ENCODE results near the gene CDC42BPA. TPM values are rescaled to one million over a fixed set of nuclear protein-coding genes. Genes with fewer than 3 reads are reported as not detected.

The CDC42BPA gene
- total and polyA plus RNA-seq, 3 experiments from 2014 or later = 0.42 to 0.72 (median 0.44) TPM

- no peak overlapping the region for H3K4me3 Mint-ChIP-seq
- H3K27me3 ChIP-seq (ENCODE audit: insufficient read depth, low read length, poor library complexity, severe bottlenecking) = peaks cover 6% of the 10 kb centered on the region
Observed at GRCh38 chr1:227325156-227325555, 6.9 kb upstream of the CDC42BPA start.

GRCh38 chr1:227323967-227324268 lies 5.6 kb upstream of the CDC42BPA start:
- Mint-ChIP-seq H3K27me3 (peaks cover 27 to 60% of the 10 kb centered on the region in 2 donors), H3K4me3 (no peak overlapping the region)
- POLR2A ChIA-PET = no interaction called here

More at GRCh38 chr1:227325156-227325555, 6.9 kb upstream of the CDC42BPA start:
- H3K9me3 ChIP-seq (ENCODE audit: low read length) = no peaks in the 10 kb centered on the region
- H3K4me3 ChIP-seq (ENCODE audit: low read length) = no peak overlapping the region
- no peak overlapping the region for H3K27ac ChIP-seq (ENCODE audit: low read depth, low read length)
- ChIA-PET POLR2A (no interaction called here), CTCF (no interaction called here)
- no peaks in the 10 kb centered on the region for H3K4me1 ChIP-seq (ENCODE audit: insufficient read depth, low read length)
- no peak for DNase-seq
- Mint-ChIP-seq H3K27me3 (peaks cover 20 to 53% of the 10 kb centered on the region in 2 donors), H3K27ac (no peak overlapping the region), H3K9me3 (peaks cover 0 to 8% (median 7%) of the 10 kb centered on the region in 5 donors), H3K36me3 (peaks cover 0 to 3% (median 0%) of the 10 kb centered on the region in 3 donors), H3K4me1 (no peaks in the 10 kb centered on the region)
- H3K36me3 ChIP-seq (ENCODE audit: insufficient read depth, low read length) = no peaks in the 10 kb centered on the region

GRCh38 chr1:227323171-227323966 lies 5.1 kb upstream of the CDC42BPA start:
- H3K4me3 Mint-ChIP-seq = peak overlapping the region in 1 of 7 donors; percentile 8
- Histone ChIP-seq H3K27me3 (ENCODE audit: insufficient read depth, low read length, poor library complexity, severe bottlenecking) (peaks cover 11% of the 10 kb centered on the region), H3K4me3 (ENCODE audit: low read length) (no peak overlapping the region), H3K9me3 (ENCODE audit: low read length) (no peaks in the 10 kb centered on the region), H3K4me1 (ENCODE audit: insufficient read depth, low read length) (no peaks in the 10 kb centered on the region), H3K36me3 (ENCODE audit: insufficient read depth, low read length) (no peaks in the 10 kb centered on the region), H3K27ac (ENCODE audit: low read depth, low read length) (no peak overlapping the region)
- no peak overlapping the region for H3K27ac Mint-ChIP-seq
- peaks cover 27 to 60% of the 10 kb centered on the region in 2 donors for H3K27me3 Mint-ChIP-seq
- ChIA-PET CTCF (no interaction called here), POLR2A (no interaction called here)
- peaks cover 0 to 3% (median 0%) of the 10 kb centered on the region in 3 donors for H3K36me3 Mint-ChIP-seq
- no peak for DNase-seq
- peaks cover 0 to 4% (median 0%) of the 10 kb centered on the region in 3 donors for H3K4me1 Mint-ChIP-seq
- peaks cover 0 to 8% (median 7%) of the 10 kb centered on the region in 5 donors for H3K9me3 Mint-ChIP-seq

More at GRCh38 chr1:227323967-227324268, 5.6 kb upstream of the CDC42BPA start:
- H3K4me1 ChIP-seq (ENCODE audit: insufficient read depth, low read length) = no peaks in the 10 kb centered on the region
- no peak for DNase-seq
- Mint-ChIP-seq H3K4me1 (peaks cover 0 to 3% (median 0%) of the 10 kb centered on the region in 3 donors), H3K9me3 (peaks cover 0 to 8% (median 7%) of the 10 kb centered on the region in 5 donors), H3K36me3 (peaks cover 0 to 3% (median 0%) of the 10 kb centered on the region in 3 donors), H3K27ac (no peak overlapping the region)
- no peaks in the 10 kb centered on the region for H3K36me3 ChIP-seq (ENCODE audit: insufficient read depth, low read length)
- H3K4me3 ChIP-seq (ENCODE audit: low read length) = no peak overlapping the region
- no peak overlapping the region for H3K27ac ChIP-seq (ENCODE audit: low read depth, low read length)
- no peaks in the 10 kb centered on the region for H3K9me3 ChIP-seq (ENCODE audit: low read length)
- peaks cover 9% of the 10 kb centered on the region for H3K27me3 ChIP-seq (ENCODE audit: insufficient read depth, low read length, poor library complexity, severe bottlenecking)
- CTCF ChIA-PET = no interaction called here

GRCh38 chr1:227322376-227322775 lies 4.1 kb upstream of the CDC42BPA start:
- POLR2A ChIA-PET = no interaction called here
- H3K27me3 ChIP-seq (ENCODE audit: insufficient read depth, low read length, poor library complexity, severe bottlenecking) = peaks cover 15% of the 10 kb centered on the region
- H3K9me3 Mint-ChIP-seq = peaks cover 0 to 8% (median 7%) of the 10 kb centered on the region in 5 donors
- CTCF ChIA-PET = no interaction called here
- DNase-seq = no peak
- no peaks in the 10 kb centered on the region for H3K36me3 ChIP-seq (ENCODE audit: insufficient read depth, low read length)
- no peak overlapping the region for H3K4me3 Mint-ChIP-seq
- H3K27ac Mint-ChIP-seq = no peak overlapping the region
- H3K27ac ChIP-seq (ENCODE audit: low read depth, low read length) = no peak overlapping the region
- peaks cover 31 to 63% of the 10 kb centered on the region in 2 donors for H3K27me3 Mint-ChIP-seq
- H3K4me1 ChIP-seq (ENCODE audit: insufficient read depth, low read length) = peaks cover 4% of the 10 kb centered on the region
- no peak overlapping the region for H3K4me3 ChIP-seq (ENCODE audit: low read length)
- peaks cover 3 to 8% (median 3%) of the 10 kb centered on the region in 3 donors for H3K4me1 Mint-ChIP-seq
- H3K36me3 Mint-ChIP-seq = peaks cover 0 to 3% (median 0%) of the 10 kb centered on the region in 3 donors
- H3K9me3 ChIP-seq (ENCODE audit: low read length) = no peaks in the 10 kb centered on the region

- DNase-seq = no peak
- Histone ChIP-seq H3K9me3 (ENCODE audit: low read length) (no peaks in the 10 kb centered on the region), H3K36me3 (ENCODE audit: insufficient read depth, low read length) (no peaks in the 10 kb centered on the region), H3K27ac (ENCODE audit: low read depth, low read length) (no peak overlapping the region), H3K27me3 (ENCODE audit: insufficient read depth, low read length, poor library complexity, severe bottlenecking) (peaks cover 23% of the 10 kb centered on the region), H3K4me1 (ENCODE audit: insufficient read depth, low read length) (peaks cover 5% of the 10 kb centered on the region), H3K4me3 (ENCODE audit: low read length) (no peak overlapping the region)
- CTCF ChIA-PET = no interaction called here
- Mint-ChIP-seq H3K9me3 (peaks cover 3 to 14% (median 7%) of the 10 kb centered on the region in 5 donors), H3K4me3 (peak overlapping the region in 1 of 7 donors; percentile 11), H3K36me3 (peaks cover 0 to 3% (median 0%) of the 10 kb centered on the region in 3 donors), H3K27ac (no peak overlapping the region), H3K27me3 (peaks cover 42 to 76% of the 10 kb centered on the region in 2 donors), H3K4me1 (peaks cover 3 to 13% (median 7%) of the 10 kb centered on the region in 3 donors)
- POLR2A ChIA-PET = no interaction called here
Observed at GRCh38 chr1:227321035-227321434, 2.7 kb upstream of the CDC42BPA start.

- H3K4me3 ChIP-seq (ENCODE audit: low read length) = no peak overlapping the region
- Mint-ChIP-seq H3K4me1 (peaks cover 3 to 13% (median 7%) of the 10 kb centered on the region in 3 donors), H3K36me3 (peaks cover 0 to 3% (median 0%) of the 10 kb centered on the region in 3 donors), H3K27ac (no peak overlapping the region), H3K9me3 (peaks cover 7 to 14% (median 10%) of the 10 kb centered on the region in 5 donors), H3K27me3 (peaks cover 46 to 82% of the 10 kb centered on the region in 2 donors), H3K4me3 (peak overlapping the region in 1 of 7 donors; percentile 11)
- H3K27me3 ChIP-seq (ENCODE audit: insufficient read depth, low read length, poor library complexity, severe bottlenecking) = peaks cover 23% of the 10 kb centered on the region
- no peak overlapping the region for H3K27ac ChIP-seq (ENCODE audit: low read depth, low read length)
- ChIA-PET POLR2A (no interaction called here), CTCF (no interaction called here)
- no peak for DNase-seq
- H3K4me1 ChIP-seq (ENCODE audit: insufficient read depth, low read length) = peaks cover 5% of the 10 kb centered on the region
- no peaks in the 10 kb centered on the region for H3K36me3 ChIP-seq (ENCODE audit: insufficient read depth, low read length)
- H3K9me3 ChIP-seq (ENCODE audit: low read length) = no peaks in the 10 kb centered on the region
Observed at GRCh38 chr1:227320476-227320875, 2.2 kb upstream of the CDC42BPA start.

GRCh38 chr1:227318853-227319607 lies 738 bp upstream of the CDC42BPA start:
- peak overlapping the region; percentile 64 to 74 (median 67) for H3K4me3 Mint-ChIP-seq
- DNase-seq = peak in 1 of 5 donors; percentile 6
- ChIA-PET POLR2A (no interaction called here), CTCF (no interaction called here)
- peaks cover 3 to 13% (median 7%) of the 10 kb centered on the region in 3 donors for H3K4me1 Mint-ChIP-seq
- Histone ChIP-seq H3K27me3 (ENCODE audit: insufficient read depth, low read length, poor library complexity, severe bottlenecking) (peaks cover 23% of the 10 kb centered on the region), H3K27ac (ENCODE audit: low read depth, low read length) (peak overlapping the region; percentile 69), H3K4me3 (ENCODE audit: low read length) (peak overlapping the region; percentile 12), H3K9me3 (ENCODE audit: low read length) (no peaks in the 10 kb centered on the region), H3K4me1 (ENCODE audit: insufficient read depth, low read length) (peaks cover 5% of the 10 kb centered on the region), H3K36me3 (ENCODE audit: insufficient read depth, low read length) (no peaks in the 10 kb centered on the region)
- peaks cover 2 to 12% (median 9%) of the 10 kb centered on the region in 5 donors for H3K9me3 Mint-ChIP-seq
- peaks cover 0 to 3% (median 0%) of the 10 kb centered on the region in 3 donors for H3K36me3 Mint-ChIP-seq
- peaks cover 45 to 82% of the 10 kb centered on the region in 2 donors for H3K27me3 Mint-ChIP-seq
- H3K27ac Mint-ChIP-seq = no peak overlapping the region

GRCh38 chr1:227317523-227318015 lies 723 bp downstream of the CDC42BPA start:
- no peaks in the 10 kb centered on the region for H3K9me3 ChIP-seq (ENCODE audit: low read length)
- DNase-seq = no peak
- peak overlapping the region; percentile 49 for H3K4me3 ChIP-seq (ENCODE audit: low read length)
- Mint-ChIP-seq H3K27me3 (peaks cover 47 to 77% of the 10 kb centered on the region in 2 donors), H3K4me1 (peaks cover 3 to 13% (median 7%) of the 10 kb centered on the region in 3 donors), H3K36me3 (no peaks in the 10 kb centered on the region), H3K9me3 (peaks cover 0 to 8% (median 5%) of the 10 kb centered on the region in 5 donors), H3K27ac (no peak overlapping the region), H3K4me3 (peak overlapping the region in 6 of 7 donors; percentile 48 to 82 (median 70))
- H3K4me1 ChIP-seq (ENCODE audit: insufficient read depth, low read length) = peaks cover 5% of the 10 kb centered on the region
- POLR2A ChIA-PET = no interaction called here
- CTCF ChIA-PET = no interaction called here
- peak overlapping the region; percentile 69 for H3K27ac ChIP-seq (ENCODE audit: low read depth, low read length)
- no peaks in the 10 kb centered on the region for H3K36me3 ChIP-seq (ENCODE audit: insufficient read depth, low read length)
- H3K27me3 ChIP-seq (ENCODE audit: insufficient read depth, low read length, poor library complexity, severe bottlenecking) = peaks cover 27% of the 10 kb centered on the region
